DND-41 (cell line): ENCODE results near the gene OR6A2.

Experiments
- CTCF ChIP-seq: IDR thresholded peaks from 2 replicates; pipeline ENCODE4 v1.5.1; 2012; ENCODE audit warnings: borderline replicate concordance, low read length, moderate library complexity, mild to moderate bottlenecking; ENCODE audit not compliant: poor library complexity, severe bottlenecking; ENCODE audit errors: extremely low read depth
- EZH2 ChIP-seq: IDR thresholded peaks from 3 replicates; pipeline ENCODE4 v1.6.1; 2012; ENCODE audit warnings: borderline replicate concordance, low read depth, mild to moderate bottlenecking, moderate library complexity, low read length, inconsistent platforms; ENCODE audit not compliant: severe bottlenecking

- no peak for TF ChIP-seq EZH2
- TF ChIP-seq CTCF: no peak
Observed at GRCh38 chr11:6817694-6818093, 18.2 kb upstream of the OR6A2 start.
